Measurements from ENCODE around the gene FTSJ1. TPM values are rescaled to one million over a fixed set of nuclear protein-coding genes. Genes with fewer than 3 reads are reported as not detected.

FTSJ1 gene
- total RNA-seq, 1 donor from 2014 or later: 33.9 TPM

GRCh38 chrX:48477960-48478755, 2.2 kb downstream of the FTSJ1 start:
- no peak for ATAC-seq
- H3K27me3 ChIP-seq: no peaks in the 10 kb centered on the region
- no peak for TF ChIP-seq CTCF (IDR thresholded peaks at IDR 0.05)
- H3K4me3 ChIP-seq: no peak overlapping the region
- intact Hi-C loops (cut with DNase I): no loop called here
- H3K4me1 ChIP-seq: no peaks in the 10 kb centered on the region
- no peak overlapping the region for H3K27ac ChIP-seq
- H3K36me3 ChIP-seq: peaks cover 7% of the 10 kb centered on the region
- H3K9me3 ChIP-seq: no peaks in the 10 kb centered on the region
- no peak for DNase-seq

- no peaks in the 10 kb centered on the region for H3K27me3 ChIP-seq
- H3K27ac ChIP-seq: no peak overlapping the region
- H3K4me3 ChIP-seq: no peak overlapping the region
- no peaks in the 10 kb centered on the region for H3K9me3 ChIP-seq
- DNase-seq: no peak
- intact Hi-C loops (cut with DNase I): no loop called here
- no peak for ATAC-seq
- no peak for TF ChIP-seq CTCF (IDR thresholded peaks at IDR 0.05)
- no peaks in the 10 kb centered on the region for H3K4me1 ChIP-seq
- peaks cover 11% of the 10 kb centered on the region for H3K36me3 ChIP-seq
Observed at GRCh38 chrX:48478806-48479205, 2.8 kb downstream of the FTSJ1 start.

- intact Hi-C loops (cut with DNase I): no loop called here
- no peak overlapping the region for H3K27ac ChIP-seq
- no peak for TF ChIP-seq CTCF (IDR thresholded peaks at IDR 0.05)
- H3K4me1 ChIP-seq: no peaks in the 10 kb centered on the region
- H3K9me3 ChIP-seq: no peaks in the 10 kb centered on the region
- ATAC-seq (no peak), DNase-seq (no peak)
- no peak overlapping the region for H3K4me3 ChIP-seq
- peaks cover 11% of the 10 kb centered on the region for H3K36me3 ChIP-seq
- no peaks in the 10 kb centered on the region for H3K27me3 ChIP-seq
Observed at GRCh38 chrX:48480142-48480541, 4.1 kb downstream of the FTSJ1 start.

GRCh38 chrX:48480583-48480982, 4.6 kb downstream of the FTSJ1 start:
- intact Hi-C loops (cut with DNase I): no loop called here
- H3K4me3 ChIP-seq: no peak overlapping the region
- peaks cover 11% of the 10 kb centered on the region for H3K36me3 ChIP-seq
- no peaks in the 10 kb centered on the region for H3K4me1 ChIP-seq
- H3K9me3 ChIP-seq: no peaks in the 10 kb centered on the region
- ATAC-seq: no peak
- H3K27me3 ChIP-seq: no peaks in the 10 kb centered on the region
- no peak for TF ChIP-seq CTCF (IDR thresholded peaks at IDR 0.05)
- no peak overlapping the region for H3K27ac ChIP-seq
- no peak for DNase-seq

GRCh38 chrX:48482526-48482925, 6.5 kb downstream of the FTSJ1 start:
- Histone ChIP-seq H3K4me1 (no peaks in the 10 kb centered on the region), H3K36me3 (peaks cover 11% of the 10 kb centered on the region), H3K27me3 (no peaks in the 10 kb centered on the region), H3K27ac (no peak overlapping the region), H3K9me3 (no peaks in the 10 kb centered on the region), H3K4me3 (no peak overlapping the region)
- DNase-seq: no peak
- intact Hi-C loops (cut with DNase I): no loop called here
- TF ChIP-seq CTCF (IDR thresholded peaks at IDR 0.05): no peak
- no peak for ATAC-seq

All from upper lobe of right lung (tissue), 1 donor.